Non-pigmented ciliary epithelial cell (primary cell): ENCODE data around the gene EXOC1L.

ENCODE experiments used
- DNase-seq: peaks from one replicate; pipeline ENCODE4 v3.0.0-alpha.2; 2010; ENCODE audit warnings: low read depth

The EXOC1L gene

GRCh38 chr4:55819634-55820033 is at the start of gene EXOC1L:
EXOC1L (plus strand) TSS chr4:55819790; CDS start chr4:55820027, 237 bp downstream.
- DNase-seq: no peak

GRCh38 chr4:55770662-55771061 is 48.9 kb upstream of the EXOC1L start:
- no peak for DNase-seq

GRCh38 chr4:55781341-55781740 is 38.2 kb upstream of the EXOC1L start:
- no peak for DNase-seq

DNA sequence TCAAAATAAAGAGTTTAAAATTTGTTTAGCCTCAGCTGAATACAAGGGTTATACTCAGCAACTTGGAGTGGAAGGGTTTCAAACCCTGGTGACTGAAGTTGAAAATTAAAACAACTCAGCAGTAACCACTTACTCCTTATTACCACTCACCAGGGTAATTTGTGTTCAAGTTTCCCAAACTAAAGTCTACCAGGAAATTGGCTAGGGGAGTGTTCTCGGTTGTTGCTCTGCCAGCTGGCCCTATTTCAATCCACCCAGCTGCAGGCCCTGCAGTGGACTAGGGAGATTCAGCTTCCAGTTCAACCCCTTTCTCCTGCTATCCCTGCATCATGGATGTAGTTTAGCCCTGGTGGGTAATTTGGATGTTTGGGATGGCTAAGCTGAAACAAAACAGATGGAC is 37.8 kb upstream of the EXOC1L start:
- DNase-seq: no peak

- no peak for DNase-seq
Measured at GRCh38 chr4:55783584-55783983, 36.0 kb upstream of the EXOC1L start.

- DNase-seq: no peak
Measured at GRCh38 chr4:55784747-55785146, 34.8 kb upstream of the EXOC1L start.

DNA sequence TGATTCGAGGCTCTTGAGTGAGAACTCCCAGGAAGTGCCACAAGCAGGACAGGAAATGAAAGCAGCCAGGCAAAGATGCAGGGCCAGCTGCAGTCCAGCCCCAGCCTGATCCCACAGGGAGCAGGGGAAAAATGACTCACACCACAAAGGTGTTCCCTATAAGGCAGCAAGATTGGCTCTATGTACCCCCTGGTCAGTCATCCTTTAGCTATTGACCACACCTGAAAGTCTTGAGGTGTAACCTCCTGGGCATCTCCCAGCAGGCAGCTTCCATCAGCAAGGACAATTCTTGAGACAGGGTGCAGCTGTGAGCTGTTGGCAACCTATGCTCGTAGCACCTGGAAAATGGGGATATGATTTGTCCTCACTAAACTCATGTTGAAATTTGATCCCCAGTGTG is 27.9 kb upstream of the EXOC1L start:
- DNase-seq: no peak

DNA sequence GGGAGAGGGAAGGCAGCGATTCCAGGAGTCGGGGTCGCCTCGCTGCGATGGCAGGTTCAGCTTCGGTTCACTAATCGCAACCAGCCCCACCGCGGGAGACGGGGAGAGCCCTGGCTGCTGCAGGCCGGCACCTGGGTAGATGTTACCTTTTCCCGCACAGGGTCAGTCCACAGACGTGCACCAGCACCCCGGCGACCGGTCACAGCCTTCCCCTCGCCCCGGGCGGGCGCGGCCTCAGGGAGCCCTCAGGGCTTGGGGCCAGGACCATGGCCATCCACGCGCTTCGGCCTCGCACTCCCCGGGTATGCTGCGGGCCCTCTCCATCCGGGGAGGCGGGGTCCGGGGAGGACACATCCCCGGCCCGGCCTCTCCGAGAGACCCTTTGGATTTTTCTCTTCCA is 26.1 kb upstream of the EXOC1L start:
- DNase-seq: no peak

DNA sequence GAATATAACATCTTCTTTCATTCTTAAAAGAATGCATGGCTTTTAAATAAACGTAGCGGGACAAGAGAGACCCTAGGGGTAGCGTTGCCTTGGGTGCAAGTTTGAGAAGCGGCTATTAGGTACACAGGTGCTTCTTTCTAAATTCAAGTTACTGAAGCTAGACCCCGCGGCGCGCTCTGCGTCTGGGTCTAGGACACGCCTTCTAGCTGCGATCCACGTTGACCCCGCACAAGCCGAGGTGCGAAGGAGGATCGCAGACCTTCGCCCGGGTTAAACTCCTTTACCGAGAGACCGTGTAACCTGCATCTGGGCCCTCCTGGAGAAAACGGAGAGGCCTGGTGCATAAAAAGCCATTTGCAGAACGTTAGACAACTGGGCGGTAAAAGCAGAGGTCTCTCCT is 25.5 kb upstream of the EXOC1L start:
- no peak for DNase-seq

- no peak for DNase-seq
Measured at GRCh38 chr4:55795341-55795740, 24.2 kb upstream of the EXOC1L start.

DNA sequence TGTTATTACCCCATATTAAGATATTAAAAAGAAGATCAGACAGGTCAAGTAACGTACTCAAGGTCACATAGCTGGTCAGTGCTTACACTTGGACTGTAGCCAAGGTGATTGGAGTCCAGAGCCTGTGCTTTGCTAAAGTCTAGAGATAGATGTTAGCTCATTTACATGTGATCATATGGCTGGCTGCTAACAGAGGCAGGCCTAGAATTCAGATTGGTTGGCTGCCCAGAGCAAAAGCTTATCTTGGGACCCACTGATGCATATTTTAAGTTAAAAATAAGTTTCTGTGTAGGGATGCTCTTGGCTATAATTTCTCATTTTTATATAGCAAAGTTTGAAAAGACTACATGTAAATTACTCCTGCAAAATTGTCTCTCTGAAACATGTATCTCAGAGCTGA is 18.1 kb upstream of the EXOC1L start:
- DNase-seq: no peak

- no peak for DNase-seq
Measured at GRCh38 chr4:55807556-55807955, 12.0 kb upstream of the EXOC1L start.

DNA sequence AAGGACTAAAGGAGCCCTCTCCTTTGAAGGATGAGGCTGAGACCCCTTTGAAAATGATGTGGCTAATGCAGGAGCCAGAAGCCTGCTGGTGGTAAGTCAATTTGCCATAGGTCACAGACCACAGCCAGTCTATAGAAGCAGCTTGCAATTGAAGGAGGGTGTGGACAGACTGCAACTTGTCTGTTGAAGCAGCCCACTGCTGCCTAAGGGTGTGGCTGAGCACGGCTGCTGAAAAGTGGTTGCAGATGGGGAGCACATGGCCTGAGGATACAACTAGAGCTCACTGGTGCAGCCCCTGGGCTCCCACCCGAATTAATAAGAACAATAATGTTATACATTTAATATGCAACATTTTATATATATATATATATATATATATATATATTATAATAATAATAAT is 11.4 kb upstream of the EXOC1L start:
- DNase-seq: no peak

DNA sequence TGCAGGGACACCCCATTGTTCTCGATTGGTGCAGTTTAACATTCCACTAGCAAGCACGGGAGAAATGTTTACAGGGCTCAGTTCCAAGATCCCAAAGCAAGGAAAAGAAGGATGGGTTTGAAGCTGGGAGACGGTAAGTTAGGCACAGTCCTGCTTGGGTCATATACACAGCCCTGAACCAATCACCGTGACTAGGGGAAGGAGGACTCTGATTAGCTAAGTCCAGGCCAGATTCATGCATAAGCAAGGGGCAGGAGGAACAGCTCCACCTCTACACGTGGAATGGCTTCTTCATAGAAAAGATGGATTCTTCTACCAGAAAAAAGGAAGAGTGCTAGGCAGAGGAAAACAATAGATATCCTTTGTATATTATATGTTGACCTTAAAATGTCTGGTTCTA is 11.0 kb upstream of the EXOC1L start:
- no peak for DNase-seq

- DNase-seq: no peak
Measured at GRCh38 chr4:55817691-55818090, 1.9 kb upstream of the EXOC1L start.

DNA sequence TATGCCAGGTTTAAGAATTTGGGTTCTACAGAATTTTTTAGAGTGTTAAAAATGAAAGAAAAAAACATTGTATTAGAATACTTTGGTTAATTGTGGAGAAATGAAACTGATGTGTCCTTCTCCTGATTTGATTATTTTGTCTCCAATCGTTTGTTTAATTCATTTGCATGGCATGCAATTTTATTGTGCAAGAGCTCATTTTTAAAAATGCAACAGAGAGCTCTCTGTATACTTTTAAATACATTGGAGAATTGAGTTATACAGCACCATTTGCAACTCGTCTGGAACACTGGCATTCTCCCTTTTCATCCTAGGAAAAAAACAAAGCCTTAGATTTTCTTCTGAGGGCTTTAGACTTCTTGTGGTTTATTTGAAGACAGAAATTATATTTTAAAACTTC is 689 bp downstream of the EXOC1L start:
- no peak for DNase-seq

GRCh38 chr4:55822329-55822728 is 2.7 kb downstream of the EXOC1L start:
- no peak for DNase-seq

GRCh38 chr4:55824865-55825264 is 5.3 kb downstream of the EXOC1L start:
- no peak for DNase-seq

- DNase-seq: no peak
Measured at GRCh38 chr4:55826986-55827385, 7.4 kb downstream of the EXOC1L start.

DNA sequence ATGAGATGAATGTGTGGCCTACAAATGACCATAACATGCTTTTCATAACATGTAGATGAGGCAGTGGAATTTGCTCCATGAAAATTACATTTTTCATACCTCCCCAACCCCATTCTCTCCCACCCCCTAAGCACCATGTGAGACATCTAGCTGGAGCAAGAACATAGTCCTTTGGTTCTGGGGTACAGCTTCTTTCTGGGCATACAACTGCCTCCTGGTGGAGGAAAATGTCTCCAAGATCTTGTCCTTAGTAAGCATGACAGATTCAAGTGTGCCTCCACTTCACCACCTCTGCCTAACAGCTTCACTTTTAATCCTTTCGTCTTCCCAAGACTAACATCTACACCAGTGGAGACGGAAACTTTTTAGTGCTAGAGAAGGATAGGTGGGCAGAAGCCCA is 8.0 kb downstream of the EXOC1L start:
- no peak for DNase-seq

GRCh38 chr4:55830048-55830447 is 10.5 kb downstream of the EXOC1L start:
- no peak for DNase-seq

GRCh38 chr4:55830716-55831115 is 11.1 kb downstream of the EXOC1L start:
- DNase-seq: no peak

DNA sequence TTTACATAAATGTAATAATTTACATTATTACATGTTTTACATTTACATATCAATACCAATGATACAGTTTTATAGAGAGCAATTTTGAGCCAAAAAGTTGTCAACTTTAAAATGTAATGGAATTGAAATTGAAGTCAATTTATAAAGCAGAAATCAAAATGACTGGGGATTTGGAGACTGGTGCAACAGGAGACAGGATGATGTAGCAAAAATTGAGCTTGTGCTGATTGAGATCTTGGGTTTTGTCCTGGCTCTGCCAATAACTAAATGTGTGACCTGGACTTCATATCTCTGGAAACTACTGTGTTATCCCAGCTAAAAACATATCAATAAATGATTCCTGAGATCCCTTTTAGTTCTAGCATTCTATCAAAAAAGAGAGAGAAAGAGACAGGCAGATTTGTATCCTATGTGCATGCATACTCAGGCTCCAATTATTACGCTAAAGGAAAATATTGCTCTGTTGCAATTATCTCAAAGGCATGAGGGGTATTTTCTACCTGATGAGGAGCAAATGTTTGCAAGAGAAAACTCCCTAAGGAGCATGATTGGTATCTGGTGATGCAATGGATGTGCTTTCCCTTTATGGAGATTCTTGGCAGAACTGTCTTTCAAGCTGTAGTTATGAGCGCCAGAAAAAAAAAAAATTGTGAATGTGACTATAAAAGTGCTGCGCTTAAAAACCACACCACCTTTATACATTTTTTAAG is 14.7 kb downstream of the EXOC1L start:
- no peak for DNase-seq

DNA sequence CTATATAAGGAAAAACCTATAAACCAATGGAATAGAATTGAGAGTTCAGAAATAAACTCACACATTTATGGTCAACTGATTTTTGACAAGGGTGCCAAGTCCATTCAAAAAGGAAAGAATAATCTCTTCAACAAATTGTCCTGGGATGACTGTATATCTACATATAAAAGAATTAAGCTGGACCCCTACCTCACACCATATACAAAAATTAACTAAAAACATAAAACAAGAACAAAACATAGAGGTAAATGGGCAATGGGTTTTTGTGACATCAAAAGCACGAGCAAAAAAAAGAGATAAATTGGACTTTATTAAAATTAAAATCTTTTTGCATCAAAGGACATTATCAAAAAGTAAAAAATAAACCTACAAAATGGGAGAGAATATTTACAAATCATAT is 18.3 kb downstream of the EXOC1L start:
- DNase-seq: no peak

GRCh38 chr4:55838356-55838755 is 18.8 kb downstream of the EXOC1L start:
- no peak for DNase-seq
